Esophagus (tissue), 2 donors: ENCODE measurements around the gene CPNE7. TPM values are rescaled to one million over a fixed set of nuclear protein-coding genes. Genes with fewer than 3 reads are reported as not detected.

ENCODE experiments used
- H3K27ac ChIP-seq, 2 donors: one replicate each; pipeline ENCODE4 v1.5.1; 2013; ENCODE audit warnings: low read depth in 2 of 2, mild to moderate bottlenecking in 2 of 2, inconsistent platforms in 1 of 2, low read length in 1 of 2, moderate library complexity in 1 of 2
- H3K27me3 ChIP-seq, 2 donors: one replicate each; pipeline ENCODE4 v1.6.1; 2013; ENCODE audit warnings: low read length in 2 of 2, control low read depth in 1 of 2, mild to moderate bottlenecking in 1 of 2; ENCODE audit not compliant: insufficient read depth in 2 of 2, control insufficient read depth in 1 of 2
- H3K36me3 ChIP-seq, 2 donors: one replicate each; pipeline ENCODE4 v1.6.1; 2013; ENCODE audit warnings: low read length in 1 of 2; ENCODE audit not compliant: control insufficient read depth in 2 of 2, insufficient read depth in 2 of 2
- H3K4me1 ChIP-seq, 2 donors: one replicate each; pipeline ENCODE4 v1.6.1; 2013; ENCODE audit warnings: low read length in 1 of 2; ENCODE audit not compliant: control insufficient read depth in 2 of 2, insufficient read depth in 2 of 2
- H3K4me3 ChIP-seq, 2 donors: one replicate each; pipeline ENCODE4 v1.5.1; 2013; ENCODE audit warnings: low read length in 2 of 2, mild to moderate bottlenecking in 2 of 2, low read depth in 1 of 2, moderate library complexity in 1 of 2
- H3K9me3 ChIP-seq, 2 donors: one replicate each; pipeline ENCODE4 v1.6.1; 2013; ENCODE audit warnings: mild to moderate bottlenecking in 2 of 2, low read depth in 1 of 2, low read length in 1 of 2, moderate library complexity in 1 of 2; ENCODE audit not compliant: control insufficient read depth in 2 of 2, insufficient read depth in 1 of 2
- WGBS, 2 donors: extraction: QIAGEN DNeasy Blood & Tissue Kit; methylation state at CpG; one replicate each; pipeline ENCODE4 v1.1.7; 2013; 5-methylcytosine and 5-hydroxymethylcytosine counted together
- polyA plus RNA-seq, 2 donors: library from polyadenylated mRNA; stranded (reverse); fragments of 200-250 nt; gene quantifications; one replicate each; pipeline ENCODE4 v1.2.3, GENCODE V29; 2013
- donor health status: healthy with polysubstance abuse.
- donor health status: Bipolar disorder and iron deficiency.

The CPNE7 gene
- polyA plus RNA-seq, 2 donors, result 1.5 to 4.5 TPM

GRCh38 chr16:89572073-89572484, 3.5 kb upstream of the CPNE7 start:
- Histone ChIP-seq H3K36me3 (peaks cover 0 to 2% of the 10 kb centered on the region in 2 donors), H3K27me3 (peaks cover 0 to 9% of the 10 kb centered on the region in 2 donors), H3K4me3 (no peak overlapping the region), H3K27ac (no peak overlapping the region), H3K4me1 (peaks cover 6 to 21% of the 10 kb centered on the region in 2 donors), H3K9me3 (peaks cover 0 to 3% of the 10 kb centered on the region in 2 donors)
- WGBS, 2 donors, result 38 to 42% methylated on average over 14 of the region's 14 CpGs

- Histone ChIP-seq H3K27ac (no peak overlapping the region), H3K4me3 (no peak overlapping the region), H3K36me3 (no peaks in the 10 kb centered on the region), H3K9me3 (peaks cover 0 to 3% of the 10 kb centered on the region in 2 donors), H3K27me3 (peaks cover 0 to 9% of the 10 kb centered on the region in 2 donors), H3K4me1 (peaks cover 6 to 21% of the 10 kb centered on the region in 2 donors)
- WGBS, 2 donors, result 71 to 73% methylated on average over 19 of the region's 19 CpGs
These were observed 2.9 kb upstream of the CPNE7 start for GRCh38 chr16:89572485-89573205.

GRCh38 chr16:89573826-89574680, 1.5 kb upstream of the CPNE7 start:
- H3K27ac ChIP-seq, result no peak overlapping the region
- H3K4me3 ChIP-seq, result no peak overlapping the region
- 71 to 72% methylated on average over 31 of the region's 31 CpGs for WGBS, 2 donors
- no peaks in the 10 kb centered on the region for H3K36me3 ChIP-seq
- peaks cover 0 to 3% of the 10 kb centered on the region in 2 donors for H3K9me3 ChIP-seq
- H3K4me1 ChIP-seq, result peaks cover 6 to 21% of the 10 kb centered on the region in 2 donors
- peaks cover 0 to 9% of the 10 kb centered on the region in 2 donors for H3K27me3 ChIP-seq

- Histone ChIP-seq H3K4me3 (peak overlapping the region in 1 of 2 donors; percentile 50), H3K36me3 (no peaks in the 10 kb centered on the region), H3K27ac (no peak overlapping the region), H3K27me3 (peaks cover 0 to 9% of the 10 kb centered on the region in 2 donors), H3K9me3 (peaks cover 0 to 3% of the 10 kb centered on the region in 2 donors), H3K4me1 (peaks cover 6 to 21% of the 10 kb centered on the region in 2 donors)
- 3 to 5% methylated on average over 54 to 55 of the region's 55 CpGs for WGBS, 2 donors
These were observed 794 bp upstream of the CPNE7 start for GRCh38 chr16:89574681-89575246.

GRCh38 chr16:89576153-89577054, 846 bp downstream of the CPNE7 start:
- WGBS, 2 donors, result 30 to 31% methylated on average over 71 to 89 of the region's 89 CpGs
- peak overlapping the region; percentile 40 to 50 for H3K4me3 ChIP-seq
- H3K36me3 ChIP-seq, result no peaks in the 10 kb centered on the region
- H3K4me1 ChIP-seq, result peaks cover 6 to 21% of the 10 kb centered on the region in 2 donors
- H3K9me3 ChIP-seq, result peaks cover 0 to 3% of the 10 kb centered on the region in 2 donors
- peaks cover 0 to 9% of the 10 kb centered on the region in 2 donors for H3K27me3 ChIP-seq
- no peak overlapping the region for H3K27ac ChIP-seq

- no peak overlapping the region for H3K27ac ChIP-seq
- H3K27me3 ChIP-seq, result peaks cover 0 to 9% of the 10 kb centered on the region in 2 donors
- H3K9me3 ChIP-seq, result peaks cover 0 to 3% of the 10 kb centered on the region in 2 donors
- peaks cover 6 to 20% of the 10 kb centered on the region in 2 donors for H3K4me1 ChIP-seq
- no peaks in the 10 kb centered on the region for H3K36me3 ChIP-seq
- 88 to 89% methylated on average over 24 to 25 of the region's 25 CpGs for WGBS, 2 donors
- no peak overlapping the region for H3K4me3 ChIP-seq
These were observed 1.6 kb downstream of the CPNE7 start for GRCh38 chr16:89577055-89577759.

- Histone ChIP-seq H3K27ac (no peak overlapping the region), H3K4me1 (peaks cover 6 to 26% of the 10 kb centered on the region in 2 donors), H3K36me3 (no peaks in the 10 kb centered on the region), H3K27me3 (peaks cover 0 to 9% of the 10 kb centered on the region in 2 donors), H3K9me3 (peaks cover 0 to 3% of the 10 kb centered on the region in 2 donors), H3K4me3 (no peak overlapping the region)
- WGBS, 2 donors, result 89 to 91% methylated on average over 15 of the region's 15 CpGs
These were observed 3.8 kb downstream of the CPNE7 start for GRCh38 chr16:89579351-89579750.

- no peak overlapping the region for H3K4me3 ChIP-seq
- H3K4me1 ChIP-seq, result peaks cover 1 to 12% of the 10 kb centered on the region in 2 donors
- WGBS, 2 donors, result 82 to 87% methylated on average over 33 of the region's 33 CpGs
- peaks cover 0 to 4% of the 10 kb centered on the region in 2 donors for H3K27me3 ChIP-seq
- H3K9me3 ChIP-seq, result peaks cover 0 to 3% of the 10 kb centered on the region in 2 donors
- H3K27ac ChIP-seq, result no peak overlapping the region
- no peaks in the 10 kb centered on the region for H3K36me3 ChIP-seq
These were observed 5.6 kb downstream of the CPNE7 start for GRCh38 chr16:89581045-89581695.
